Measurements from ENCODE around the gene YIPF2. TPM values are rescaled to one million over a fixed set of nuclear protein-coding genes. Genes with fewer than 3 reads are reported as not detected.

Gene YIPF2
- total and polyA plus RNA-seq, 10 of the 15 experiments (the other 5 are each of a cell fraction or from before 2014, with no cell fraction given) = 0.92 to 38.9 (median 17.6) TPM

GRCh38 chr19:10920288-10920655 lies 8.2 kb downstream of the YIPF2 start:
- FAIRE-seq (no peak), DNase-seq (ENCODE audit: low read depth, low spot score) (no peak), ATAC-seq (no peak)
- intact Hi-C loops (cut with micrococcal nuclease; ENCODE audit: unreplicated experiment) (no loop called here), in situ Hi-C loops (cut with MboI) (no loop called here)
- no TSS peak for BruUV-seq (replicated peaks)
- ChIA-PET SMC1A (ENCODE audit: uncharacterized antibody, unreplicated experiment) (no interaction called here), POLR2A (no interaction called here), CTCF (no interaction called here), RAD21 (ENCODE audit: unreplicated experiment) (no interaction called here)
- H3K79me2 ChIP-seq (ENCODE audit: control insufficient read depth, insufficient read depth, low read length) = no peaks in the 10 kb centered on the region
- no peaks in the 10 kb centered on the region for H3K4me1 ChIP-seq (ENCODE audit: control insufficient read depth, insufficient read depth, low read length)
- H4K20me1 ChIP-seq (ENCODE audit: control insufficient read depth, insufficient read depth) = no peaks in the 10 kb centered on the region
- TF ChIP-seq POLR2AphosphoS2 (IDR thresholded peaks at IDR 0.05; ENCODE audit: low read depth, low read length) = peak; percentile 0; the same call in 1 of the 2 replicates
- no peak for TF ChIP-seq EGR1 (IDR thresholded peaks at IDR 0.05; ENCODE audit: borderline replicate concordance in 1 of 2, low read depth in 2 of 2, low read length in 2 of 2)
- 0 out of 2 replicates have a peak, but pooled peaks have one; percentile 14 for TF ChIP-seq POLR2A (IDR thresholded peaks at IDR 0.05; ENCODE audit: low read depth, low read length)
- no peak overlapping the region for H3K9ac ChIP-seq (ENCODE audit: control insufficient read depth, insufficient read depth, low read length)
- peaks cover 11 to 39% of the 10 kb centered on the region in 2 experiments for H3K36me3 ChIP-seq (ENCODE audit: control insufficient read depth in 2 of 2, insufficient read depth in 2 of 2, low read length in 1 of 2)
- H3K9me3 ChIP-seq (replicated peaks; ENCODE audit: control insufficient read depth, insufficient read depth, low read length) = no peaks in the 10 kb centered on the region
- H3K27me3 ChIP-seq (replicated peaks in 1 of 2; ENCODE audit: control insufficient read depth in 2 of 2, insufficient read depth in 2 of 2, low read length in 1 of 2) = no peaks in the 10 kb centered on the region
- no peak overlapping the region for H2AFZ ChIP-seq (ENCODE audit: control insufficient read depth, low read depth, low read length)
- WGBS (ENCODE audit: insufficient coverage, insufficient replicate concordance, low lambda C conversion rate, missing lambda C conversion rate) = 96% methylated on average over 10 of the region's 10 CpGs
- H3K4me3 ChIP-seq = no peak overlapping the region
- H3K4me2 ChIP-seq (ENCODE audit: control insufficient read depth, insufficient read depth) = no peak overlapping the region
- no peak overlapping the region for H3K27ac ChIP-seq (ENCODE audit: control insufficient read depth, insufficient read depth)

GRCh38 chr19:10919352-10920287 lies 8.8 kb downstream of the YIPF2 start:
- no peak overlapping the region for H3K9ac ChIP-seq (ENCODE audit: control insufficient read depth, insufficient read depth, low read length)
- H3K4me3 ChIP-seq = no peak overlapping the region
- POLR2A ChIA-PET = no interaction called here
- H3K27me3 ChIP-seq (replicated peaks in 1 of 2; ENCODE audit: control insufficient read depth in 2 of 2, insufficient read depth in 2 of 2, low read length in 1 of 2) = no peaks in the 10 kb centered on the region
- peaks cover 11 to 45% of the 10 kb centered on the region in 2 experiments for H3K36me3 ChIP-seq (ENCODE audit: control insufficient read depth in 2 of 2, insufficient read depth in 2 of 2, low read length in 1 of 2)
- 94% methylated on average over 26 of the region's 26 CpGs for WGBS (ENCODE audit: insufficient coverage, insufficient replicate concordance, low lambda C conversion rate, missing lambda C conversion rate)
- intact Hi-C loops (cut with micrococcal nuclease; ENCODE audit: unreplicated experiment) (no loop called here), in situ Hi-C loops (cut with MboI) (no loop called here)
- H4K20me1 ChIP-seq (ENCODE audit: control insufficient read depth, insufficient read depth) = no peaks in the 10 kb centered on the region
- FAIRE-seq (no peak), ATAC-seq (no peak), DNase-seq (ENCODE audit: low read depth, low spot score) (no peak)
- H3K4me1 ChIP-seq (ENCODE audit: control insufficient read depth, insufficient read depth, low read length) = no peaks in the 10 kb centered on the region
- SMC1A ChIA-PET (ENCODE audit: uncharacterized antibody, unreplicated experiment) = no interaction called here
- RAD21 ChIA-PET (ENCODE audit: unreplicated experiment) = no interaction called here
- BruUV-seq (replicated peaks) = no TSS peak
- CTCF ChIA-PET = interaction anchor here (0.9 to 1.6 kb wide), 2 partner anchors 17 to 47 kb away, joined by 3 read pairs; no protein-coding TSS in a partner anchor
- H3K79me2 ChIP-seq (ENCODE audit: control insufficient read depth, insufficient read depth, low read length) = no peaks in the 10 kb centered on the region
- H3K27ac ChIP-seq (ENCODE audit: control insufficient read depth, insufficient read depth) = no peak overlapping the region
- no peak overlapping the region for H3K4me2 ChIP-seq (ENCODE audit: control insufficient read depth, insufficient read depth)
- no peaks in the 10 kb centered on the region for H3K9me3 ChIP-seq (replicated peaks; ENCODE audit: control insufficient read depth, insufficient read depth, low read length)
- H2AFZ ChIP-seq (ENCODE audit: control insufficient read depth, low read depth, low read length) = no peak overlapping the region
- TF ChIP-seq SKIL (IDR thresholded peaks at IDR 0.05; ENCODE audit: low read depth, poor library complexity, severe bottlenecking) (no peak), ZNF592 (IDR thresholded peaks at IDR 0.05) (no peak), EZH2 (IDR thresholded peaks at IDR 0.05; ENCODE audit: borderline replicate concordance, control insufficient read depth, low read depth, low read length) (no peak), POLR2AphosphoS2 (IDR thresholded peaks at IDR 0.05; ENCODE audit: low read depth, low read length) (peak; percentile 23; the same call in 1 of the 2 replicates), NFXL1 (IDR thresholded peaks at IDR 0.05; ENCODE audit: borderline replicate concordance) (no peak)
